HuH-7.5 (cell line): Measurements from ENCODE around the gene TNFRSF12A.
"Not testable (repeated sequence)": the region's sequence is repeated elsewhere in the genome, so short reads cannot be mapped to it uniquely, and the experiment has no call there.

Experiments used
- DNase-seq: peaks from one replicate; pipeline ENCODE4 v3.0.0; 2011; ENCODE audit warnings: low spot score

Gene TNFRSF12A

DNA sequence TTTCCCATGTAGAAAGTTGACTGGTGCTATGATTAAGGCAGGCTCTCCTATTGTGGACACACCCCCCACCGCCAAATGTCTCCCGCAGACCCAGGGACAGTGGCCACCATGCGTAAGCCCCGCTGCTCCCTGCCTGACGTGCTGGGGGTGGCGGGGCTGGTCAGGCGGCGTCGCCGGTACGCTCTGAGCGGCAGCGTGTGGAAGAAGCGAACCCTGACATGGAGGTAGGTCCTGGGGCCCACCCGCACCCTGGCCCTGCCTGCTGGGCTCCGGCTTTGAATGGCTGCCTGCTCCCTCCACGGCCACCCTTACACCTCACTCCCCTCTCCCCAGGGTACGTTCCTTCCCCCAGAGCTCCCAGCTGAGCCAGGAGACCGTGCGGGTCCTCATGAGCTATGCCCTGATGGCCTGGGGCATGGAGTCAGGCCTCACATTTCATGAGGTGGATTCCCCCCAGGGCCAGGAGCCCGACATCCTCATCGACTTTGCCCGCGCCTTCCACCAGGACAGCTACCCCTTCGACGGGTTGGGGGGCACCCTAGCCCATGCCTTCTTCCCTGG lies 29.8 kb downstream of the TNFRSF12A start:
- no peak for DNase-seq

DNA sequence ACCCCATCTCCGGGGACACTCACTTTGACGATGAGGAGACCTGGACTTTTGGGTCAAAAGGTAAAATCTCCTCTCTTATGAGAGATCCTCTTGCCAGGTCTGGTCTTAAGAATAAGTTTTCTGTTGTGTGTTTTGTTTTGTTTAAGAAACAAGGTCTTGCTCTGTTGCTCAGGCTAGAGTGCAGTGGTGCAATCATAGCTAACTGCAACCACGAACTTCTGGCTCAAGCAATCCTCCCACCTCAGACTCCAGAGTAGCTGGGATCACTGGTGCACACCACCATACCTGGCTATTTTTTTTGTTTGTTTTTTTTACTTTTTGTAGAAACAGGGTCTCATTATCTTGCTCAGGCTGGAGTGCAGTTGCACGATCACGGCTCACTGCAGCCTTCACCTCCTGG lies 30.3 kb downstream of the TNFRSF12A start:
- DNase-seq = no peak

DNA sequence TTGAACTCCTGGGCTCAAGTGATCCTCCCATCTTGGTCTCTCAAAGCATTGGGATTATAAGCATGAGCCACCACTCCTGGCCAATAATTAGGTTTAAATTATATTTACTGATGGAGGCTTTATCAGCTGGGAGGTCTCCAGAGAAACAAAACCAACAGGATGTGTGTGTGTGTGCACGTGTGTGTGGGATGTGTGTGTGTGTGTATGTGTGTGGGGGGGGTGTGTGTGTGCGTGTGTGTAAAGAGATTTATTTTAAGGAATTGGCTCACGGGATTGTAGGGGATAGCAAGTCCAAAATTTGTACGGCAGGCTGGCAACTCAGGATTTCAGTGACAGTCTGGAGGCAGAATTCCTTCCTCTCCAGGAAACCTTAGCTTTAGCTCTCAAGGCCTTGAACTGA lies 30.8 kb downstream of the TNFRSF12A start:
- no peak for DNase-seq

DNA sequence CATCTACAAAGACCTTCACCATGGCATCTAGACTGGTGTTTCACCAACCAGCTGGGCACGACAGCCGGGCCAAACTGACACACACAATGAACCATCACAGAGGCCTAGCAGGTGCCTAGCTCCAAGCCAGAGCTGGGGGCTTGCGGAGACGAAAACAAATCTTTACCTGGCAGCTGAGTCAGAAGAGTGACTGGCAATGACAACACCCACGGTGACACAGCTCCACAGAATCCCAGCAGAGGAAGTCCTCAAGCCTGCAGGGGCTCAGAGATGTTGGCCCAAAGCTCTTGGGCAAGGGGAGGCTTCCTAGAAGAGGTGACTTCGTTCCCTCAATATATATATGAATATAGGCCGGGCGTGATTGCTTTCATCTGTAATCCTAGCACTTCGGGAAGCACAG lies 31.3 kb downstream of the TNFRSF12A start:
- no peak for DNase-seq

DNA sequence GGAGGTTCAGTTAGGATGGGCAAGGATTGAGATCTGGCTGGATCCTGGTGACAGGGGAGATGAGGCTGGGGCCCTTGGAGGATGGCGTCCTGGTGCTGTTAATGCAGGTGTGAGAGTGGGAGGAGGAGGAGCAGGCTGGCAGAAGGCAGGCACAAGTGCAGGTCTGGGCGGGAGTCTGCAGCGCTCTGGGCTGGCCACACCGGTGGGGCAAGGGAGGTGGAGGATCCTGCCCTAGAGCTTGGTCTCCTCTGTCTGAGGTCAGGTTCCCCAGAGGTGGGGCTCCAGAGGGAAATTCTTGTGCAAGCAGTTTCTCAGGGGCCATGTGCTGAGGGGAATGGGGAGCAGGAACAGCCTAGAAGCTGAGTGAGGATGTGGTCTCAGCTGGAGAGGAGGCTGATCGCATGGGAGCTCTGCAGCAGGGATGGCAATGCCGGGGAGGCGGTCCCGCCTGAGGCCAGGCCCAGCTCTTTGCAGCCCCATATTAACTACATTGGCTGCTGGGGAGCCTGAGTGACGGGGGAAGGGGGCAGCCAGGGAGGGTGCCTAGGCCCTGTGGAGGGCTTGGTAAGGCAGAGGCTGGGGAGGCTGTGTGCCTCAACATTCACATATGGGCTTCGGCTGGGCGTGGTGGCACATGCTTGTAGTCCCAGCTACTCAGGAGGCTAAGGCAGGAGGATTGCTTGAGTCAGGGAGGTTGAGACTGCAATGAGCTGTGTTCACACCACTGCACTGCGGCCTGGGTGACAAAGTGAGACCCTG lies 32.6 kb downstream of the TNFRSF12A start:
- DNase-seq = not testable (repeated sequence)

DNA sequence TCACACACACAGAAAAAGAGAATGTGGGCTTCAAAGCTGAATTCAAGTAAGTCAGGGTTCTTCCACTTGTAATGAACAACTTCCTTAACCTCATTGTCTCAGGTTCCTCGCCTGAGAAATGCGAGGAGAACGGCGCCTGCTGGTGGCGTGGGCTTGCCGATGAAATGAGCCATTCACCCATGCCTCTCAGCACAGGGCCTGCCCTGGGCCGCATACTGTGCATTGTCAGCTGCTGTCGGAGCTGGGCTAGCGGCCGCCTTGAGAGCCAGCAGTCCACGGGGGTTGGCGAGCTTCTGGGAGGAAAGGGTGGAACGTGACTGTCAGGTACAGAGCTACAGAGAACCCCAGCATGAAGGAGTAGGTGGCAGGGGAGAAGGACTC lies 33.2 kb downstream of the TNFRSF12A start:
- not testable (repeated sequence) for DNase-seq

DNA sequence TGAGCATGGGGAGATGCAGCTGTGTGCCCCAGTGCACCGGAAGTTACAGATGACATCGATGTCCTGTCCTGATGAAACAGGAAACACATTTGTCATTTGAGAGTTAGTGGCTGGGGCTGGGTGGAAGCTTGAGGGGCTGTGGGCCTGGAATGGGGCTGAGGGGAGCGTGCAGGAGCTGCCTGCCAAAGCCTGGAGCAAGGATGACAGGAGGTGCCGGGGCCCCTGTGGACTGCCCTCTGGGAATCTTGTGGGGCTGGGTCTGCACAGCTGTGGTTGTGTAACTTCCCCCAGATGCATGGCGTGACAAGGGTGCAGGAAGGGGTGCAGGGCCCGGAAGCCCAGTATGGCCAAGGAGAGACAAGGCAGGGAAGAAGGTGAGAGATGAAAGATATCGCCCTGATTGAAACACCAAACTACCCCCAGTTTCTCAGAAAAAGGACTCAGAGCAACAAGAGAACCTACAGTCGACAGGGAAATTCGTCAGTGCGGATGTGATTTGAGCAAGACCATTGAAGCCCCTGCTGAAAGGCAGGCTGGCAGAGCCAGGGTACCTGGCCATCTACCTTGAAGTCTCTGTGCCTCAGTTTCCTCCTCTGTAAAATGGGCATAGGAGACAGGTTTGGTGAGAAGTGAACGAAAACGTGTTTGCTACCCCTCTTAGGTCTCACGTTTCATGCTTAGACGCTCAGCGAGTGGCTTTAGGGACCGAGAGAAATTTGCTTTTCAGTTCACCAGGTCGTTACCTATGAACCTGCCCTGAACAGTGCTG lies 35.0 kb downstream of the TNFRSF12A start:
- no peak for DNase-seq

DNA sequence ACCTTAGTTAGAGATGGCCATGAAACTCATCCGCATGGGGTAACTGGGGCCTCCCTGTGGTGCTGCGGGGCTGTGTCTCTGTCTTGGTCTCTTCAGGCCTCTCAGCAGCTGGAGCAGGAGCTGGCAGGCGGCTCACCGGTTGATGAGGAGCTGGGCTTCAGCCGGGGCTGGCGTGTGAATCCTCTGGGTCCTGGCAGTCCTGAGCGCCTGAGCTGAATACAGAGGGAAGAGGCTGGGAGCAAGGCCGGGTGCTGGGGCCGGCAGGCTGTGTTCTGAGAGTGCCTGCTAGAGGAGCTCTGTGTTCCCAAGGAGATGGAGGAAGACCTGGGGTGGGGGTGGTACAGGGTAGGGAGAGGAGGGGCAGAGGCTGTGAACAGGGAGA lies 35.6 kb downstream of the TNFRSF12A start:
- DNase-seq = not testable (repeated sequence)

DNA sequence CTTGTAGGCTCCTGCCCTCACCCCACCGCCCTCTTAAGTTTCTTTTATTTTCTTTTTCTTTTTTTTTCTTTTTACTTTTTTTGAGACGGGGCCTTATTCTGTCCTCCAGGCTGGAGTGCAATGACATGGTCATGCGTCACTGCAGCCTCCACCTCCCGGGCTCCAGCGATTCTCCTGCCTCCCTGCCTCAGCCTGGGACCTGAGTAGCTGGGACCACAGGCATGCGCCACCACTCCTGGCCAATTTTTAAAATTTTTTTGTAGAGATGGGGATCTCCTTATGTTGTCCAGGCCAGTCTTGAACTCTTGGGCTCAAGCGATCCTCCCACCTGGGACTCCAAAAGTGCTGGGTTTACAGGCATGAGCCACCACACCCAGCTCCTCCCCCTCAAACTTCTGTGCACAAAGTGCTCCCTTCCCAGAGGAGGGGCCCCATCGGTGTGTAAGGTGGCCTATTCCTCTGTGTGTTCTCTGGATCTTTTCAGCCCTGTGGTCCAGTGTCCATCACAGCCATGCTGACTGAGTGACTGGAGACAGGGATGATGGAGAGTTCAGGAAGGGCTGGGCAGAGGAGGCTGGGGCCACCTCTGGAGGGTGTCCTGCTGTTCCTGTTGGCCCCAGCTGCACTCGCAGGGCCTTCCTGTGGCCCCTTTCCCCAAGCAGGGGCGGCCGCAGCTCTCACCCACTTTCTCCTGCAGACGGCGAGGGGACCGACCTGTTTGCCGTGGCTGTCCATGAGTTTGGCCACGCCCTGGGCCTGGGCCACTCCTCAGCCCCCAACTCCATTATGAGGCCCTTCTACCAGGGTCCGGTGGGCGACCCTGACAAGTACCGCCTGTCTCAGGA lies 36.4 kb downstream of the TNFRSF12A start:
- DNase-seq = no peak

DNA sequence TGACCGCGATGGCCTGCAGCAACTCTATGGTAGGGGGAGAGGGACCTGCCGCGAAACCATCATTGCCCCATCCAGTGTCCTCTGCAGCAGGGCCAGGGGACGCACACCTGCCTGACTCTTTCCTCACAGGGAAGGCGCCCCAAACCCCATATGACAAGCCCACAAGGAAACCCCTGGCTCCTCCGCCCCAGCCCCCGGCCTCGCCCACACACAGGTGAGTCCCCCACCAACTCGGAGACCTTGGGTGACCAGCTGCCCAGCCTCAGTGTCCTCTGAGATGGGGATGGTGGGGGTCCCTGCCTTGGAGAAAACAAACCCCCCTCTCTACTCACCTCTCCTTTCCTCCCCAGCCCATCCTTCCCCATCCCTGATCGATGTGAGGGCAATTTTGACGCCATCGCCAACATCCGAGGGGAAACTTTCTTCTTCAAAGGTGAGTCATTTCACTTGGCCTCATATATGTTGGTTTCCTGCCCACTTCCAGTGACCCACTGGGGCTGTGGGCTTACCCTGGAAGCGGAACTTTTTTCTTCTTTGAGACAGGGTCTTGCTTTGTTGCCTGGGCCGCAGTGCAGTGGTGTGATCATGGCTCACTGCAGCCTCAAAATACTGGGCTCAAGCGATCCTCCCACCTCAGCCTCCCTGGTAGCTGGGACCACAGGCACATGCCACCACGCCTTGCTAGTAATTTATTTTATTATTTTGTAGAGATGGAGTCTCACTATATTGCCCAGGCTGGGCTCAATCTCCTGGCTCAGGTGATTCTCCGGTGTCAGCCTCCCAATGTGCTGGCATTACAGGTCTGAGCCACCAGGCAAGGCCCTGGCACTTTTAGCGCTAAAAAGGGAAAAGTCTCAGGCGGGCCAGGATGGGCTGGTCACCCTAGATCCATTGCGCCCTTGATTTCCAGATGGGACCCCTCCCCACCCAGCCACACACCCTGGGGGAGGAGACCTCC lies 37.3 kb downstream of the TNFRSF12A start:
- no peak for DNase-seq

DNA sequence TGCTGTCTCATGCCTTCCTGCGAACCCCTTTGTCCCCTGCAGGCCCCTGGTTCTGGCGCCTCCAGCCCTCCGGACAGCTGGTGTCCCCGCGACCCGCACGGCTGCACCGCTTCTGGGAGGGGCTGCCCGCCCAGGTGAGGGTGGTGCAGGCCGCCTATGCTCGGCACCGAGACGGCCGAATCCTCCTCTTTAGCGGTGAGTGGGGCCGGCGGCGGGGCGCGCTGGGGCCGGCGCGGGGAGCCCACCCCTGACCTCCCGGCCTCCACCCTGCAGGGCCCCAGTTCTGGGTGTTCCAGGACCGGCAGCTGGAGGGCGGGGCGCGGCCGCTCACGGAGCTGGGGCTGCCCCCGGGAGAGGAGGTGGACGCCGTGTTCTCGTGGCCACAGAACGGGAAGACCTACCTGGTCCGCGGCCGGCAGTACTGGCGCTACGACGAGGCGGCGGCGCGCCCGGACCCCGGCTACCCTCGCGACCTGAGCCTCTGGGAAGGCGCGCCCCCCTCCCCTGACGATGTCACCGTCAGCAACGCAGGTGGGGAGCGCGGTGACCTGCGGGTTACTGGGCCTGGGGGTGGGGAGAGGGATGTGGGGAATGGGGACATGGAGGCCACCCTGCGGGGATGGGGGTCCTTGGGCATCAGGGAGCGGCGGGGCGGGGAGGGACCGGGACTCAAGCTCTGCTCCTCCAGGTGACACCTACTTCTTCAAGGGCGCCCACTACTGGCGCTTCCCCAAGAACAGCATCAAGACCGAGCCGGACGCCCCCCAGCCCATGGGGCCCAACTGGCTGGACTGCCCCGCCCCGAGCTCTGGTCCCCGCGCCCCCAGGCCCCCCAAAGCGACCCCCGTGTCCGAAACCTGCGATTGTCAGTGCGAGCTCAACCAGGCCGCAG lies 38.2 kb downstream of the TNFRSF12A start:
- DNase-seq = no peak

DNA sequence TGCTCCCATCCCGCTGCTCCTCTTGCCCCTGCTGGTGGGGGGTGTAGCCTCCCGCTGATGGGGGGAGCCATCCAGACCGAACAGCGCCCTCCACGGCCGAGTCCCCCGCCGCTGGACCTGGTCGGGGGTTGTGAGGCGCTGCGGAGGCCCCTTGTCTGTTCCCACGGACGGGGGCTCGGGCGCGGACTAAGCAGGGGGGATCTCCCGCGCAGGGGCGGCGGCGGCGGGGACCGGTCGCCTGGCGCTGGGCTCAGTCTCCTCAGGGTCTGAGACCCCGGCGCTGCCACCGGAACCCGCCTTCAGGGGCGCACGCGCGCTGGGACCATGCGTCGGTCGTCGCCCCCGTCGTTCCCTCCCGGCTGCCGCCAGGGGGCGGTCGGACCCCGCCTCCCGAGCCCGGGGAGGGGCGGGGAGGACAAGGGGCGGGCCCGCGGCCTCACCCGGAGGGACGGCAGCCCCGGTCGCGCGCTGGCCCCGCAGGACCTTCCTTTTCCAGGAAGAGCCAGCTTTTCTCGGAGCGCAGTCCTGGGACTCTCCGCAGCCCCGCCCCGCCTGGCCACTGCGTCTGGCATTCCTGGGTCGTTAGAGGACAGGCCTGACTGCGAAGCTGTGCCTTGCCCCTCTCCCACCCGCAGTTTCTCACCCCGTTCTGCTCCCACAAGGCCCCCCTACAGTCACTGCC lies 39.0 kb downstream of the TNFRSF12A start:
- peak; percentile 71 for DNase-seq

DNA sequence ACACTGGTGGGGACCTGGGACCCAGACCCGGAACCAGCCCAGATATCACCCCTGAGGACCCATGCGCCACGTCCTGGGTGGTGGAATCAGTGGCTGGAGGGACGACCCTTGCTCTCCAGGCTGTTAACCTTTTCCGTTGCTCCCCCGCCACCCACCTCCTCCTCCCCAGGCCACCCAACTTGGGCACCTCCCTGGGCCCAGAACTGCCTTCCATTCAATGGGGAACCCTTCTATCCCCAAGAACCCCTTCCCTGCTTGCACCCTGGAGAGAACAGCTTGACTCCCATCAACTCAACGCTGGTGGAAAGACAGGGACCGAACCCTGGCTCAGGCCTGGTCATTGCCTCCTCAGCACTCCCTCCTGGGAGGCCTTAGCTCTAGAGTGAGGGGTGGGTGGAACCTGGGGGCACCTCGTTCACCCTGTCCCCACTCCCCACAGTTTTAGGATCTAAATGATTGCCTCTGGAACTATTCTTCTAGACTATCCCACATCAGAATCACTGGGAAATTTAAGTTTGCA lies 39.6 kb downstream of the TNFRSF12A start:
- DNase-seq = no peak

DNA sequence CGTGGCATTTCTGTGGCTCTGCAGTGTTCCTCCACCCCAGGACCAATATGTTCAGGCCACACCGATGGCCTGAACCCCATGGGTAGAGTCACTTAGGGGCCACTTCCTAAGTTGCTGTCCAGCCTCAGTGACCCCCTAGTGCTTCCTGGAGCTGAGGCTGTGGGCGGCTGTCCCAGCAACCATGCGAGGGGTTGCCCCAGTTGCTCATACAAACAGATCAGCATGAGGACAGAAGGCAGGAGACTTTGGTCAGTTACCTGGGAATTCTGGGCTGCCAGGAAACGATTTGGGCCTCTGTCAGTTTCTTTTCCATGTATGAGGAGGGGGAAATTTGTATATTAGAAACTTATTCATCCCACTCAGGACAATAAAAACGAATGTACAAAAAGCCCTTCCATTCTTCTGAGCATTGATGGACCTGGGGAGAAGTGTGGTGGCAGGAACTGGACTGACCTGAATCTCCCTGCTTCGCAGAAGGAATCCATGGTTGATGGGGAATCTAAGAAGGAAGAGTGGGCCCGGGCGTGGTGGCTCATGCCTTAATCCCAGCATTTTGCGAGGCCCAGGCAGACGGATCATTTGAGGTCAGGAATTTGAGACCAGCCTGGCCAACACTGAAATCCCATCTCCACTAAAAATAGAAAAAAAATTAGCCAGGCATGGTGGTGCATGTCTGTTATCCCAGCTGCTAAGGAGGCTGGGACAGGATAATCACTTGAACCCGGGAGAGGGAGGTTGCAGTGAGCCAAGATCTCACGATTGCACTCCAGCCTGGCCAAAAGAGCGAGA lies 40.4 kb downstream of the TNFRSF12A start:
- DNase-seq = no peak

DNA sequence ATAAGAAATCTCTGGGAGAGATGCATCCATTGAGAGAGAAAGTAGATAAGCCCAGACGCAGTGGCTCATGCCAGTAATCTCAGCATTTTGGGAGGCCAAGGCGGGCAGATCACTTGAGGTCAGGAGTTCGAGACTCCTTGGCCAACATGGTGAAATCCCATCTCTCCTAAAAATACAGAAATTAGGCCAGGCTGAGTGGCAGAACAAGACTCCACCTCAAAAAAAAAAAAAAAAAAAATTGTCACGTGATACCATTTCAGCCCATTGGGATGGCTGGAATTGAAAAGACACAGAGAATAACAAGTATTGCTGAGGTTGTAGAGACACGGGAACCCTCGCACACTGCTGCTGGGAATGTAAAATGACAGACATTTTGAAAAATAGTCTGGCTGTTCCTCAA lies 42.4 kb downstream of the TNFRSF12A start:
- no peak for DNase-seq

DNA sequence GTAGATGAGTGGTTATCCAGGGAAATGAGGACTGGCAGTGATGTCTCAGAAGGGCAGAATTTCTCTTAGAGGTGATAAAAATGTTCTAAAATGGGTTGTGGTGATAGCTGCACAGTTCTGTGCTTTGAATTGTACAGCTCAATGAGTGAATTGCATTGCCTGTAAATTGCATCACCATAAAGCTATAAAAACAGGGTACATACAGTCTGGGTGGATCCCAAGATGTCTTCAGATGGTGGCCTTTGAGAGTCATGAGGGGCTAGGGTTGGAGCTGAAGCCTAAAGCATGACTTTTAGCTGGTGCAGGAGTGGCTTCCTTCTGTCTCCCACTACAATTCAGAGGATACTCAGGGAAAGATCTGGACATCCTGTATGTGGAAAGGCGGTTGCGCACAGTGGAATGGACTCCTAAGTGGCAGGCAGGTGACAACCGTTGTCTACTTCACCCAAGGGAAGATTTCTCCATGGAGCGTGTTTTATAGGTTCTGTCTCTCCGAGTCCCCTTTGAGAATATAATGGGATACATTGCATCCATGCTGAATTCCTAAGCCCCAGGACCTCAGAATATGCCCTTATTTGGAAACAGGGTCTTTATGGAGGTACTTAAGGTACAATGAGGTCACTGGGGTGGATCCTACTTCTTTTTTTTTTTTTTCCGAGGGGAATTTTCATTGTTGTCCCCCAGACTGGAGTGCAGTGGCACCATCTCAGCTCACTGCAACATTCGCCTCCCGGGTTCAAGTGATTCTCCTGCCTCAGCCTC lies 43.6 kb downstream of the TNFRSF12A start:
- DNase-seq = no peak

DNA sequence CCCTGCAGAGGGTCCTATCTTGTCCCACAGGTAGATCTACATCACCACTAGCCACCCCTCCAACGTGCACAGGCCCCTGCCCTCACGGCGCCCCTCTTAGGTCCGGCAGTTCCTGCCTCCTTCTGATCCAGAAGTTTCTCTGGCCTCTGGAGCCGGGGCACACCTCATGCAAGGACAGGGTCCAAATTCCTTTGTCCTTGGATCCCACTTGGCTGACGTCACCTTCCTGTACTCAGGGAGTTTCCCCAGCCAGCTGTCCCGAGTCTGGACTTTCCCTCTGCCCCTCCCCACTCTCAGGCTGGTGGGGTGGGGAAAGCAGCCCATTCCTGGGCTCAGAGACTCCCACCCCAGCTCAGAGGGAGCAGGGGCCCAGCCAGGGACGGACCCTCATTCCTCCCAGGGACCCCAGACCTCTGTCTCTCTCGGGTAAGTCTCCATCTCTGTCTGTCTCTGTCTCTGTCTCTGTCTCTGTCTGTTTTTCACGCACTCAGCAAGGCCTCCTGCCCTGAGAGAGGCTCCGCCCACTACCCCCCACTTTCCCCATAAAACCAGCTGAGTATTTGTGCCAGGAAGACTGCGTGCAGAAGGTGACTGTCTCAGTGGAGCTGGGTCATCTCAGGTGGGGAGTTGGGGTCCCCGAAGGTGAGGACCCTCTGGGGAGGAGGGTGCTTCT lies 45.0 kb downstream of the TNFRSF12A start, which contains the start of gene IL32:
IL32 (plus strand) TSS at position 572 of the 673 bp plus-strand sequence. CDS start 172 bp downstream, outside the sequence.
- DNase-seq = peak; percentile 63
